H1 (cell line): ENCODE measurements around the gene ARL14EPL. TPM values are rescaled to one million over a fixed set of nuclear protein-coding genes. Genes with fewer than 3 reads are reported as not detected.

Experiments
- EP300 ChIP-seq, 2 experiments: IDR thresholded peaks; 1 replicate in 1 of 2; 2 replicates in 1 of 2; pipeline ENCODE4 v1.6.1; 2011 to 2012; ENCODE audit warnings: low read depth in 2 of 2, low read length in 2 of 2, mild to moderate bottlenecking in 2 of 2, borderline replicate concordance in 1 of 2, inconsistent platforms in 1 of 2, moderate library complexity in 1 of 2
- FOSL1 ChIP-seq: IDR thresholded peaks from 2 replicates; pipeline ENCODE4 v1.6.1; 2011; ENCODE audit warnings: mild to moderate bottlenecking, low read depth, low read length, moderate library complexity; ENCODE audit not compliant: insufficient read depth
- SRF ChIP-seq: IDR thresholded peaks from 2 replicates; pipeline ENCODE4 v1.6.1; 2011; ENCODE audit warnings: mild to moderate bottlenecking, low read depth, low read length, moderate library complexity
- polyA plus RNA-seq, 7 experiments: library from polyadenylated mRNA; depleted of rRNA in 3 of 7; stranded (reverse) in 5 of 7; unstranded in 2 of 7; fragments of >200 nt in 5 of 7; fragments of 200-250 nt in 2 of 7; gene quantifications; 1 replicate in 5 of 7; 2 replicates in 1 of 7; 4 replicates in 1 of 7; pipeline versions ENCODE4 v1.2.1 to v1.2.3, GENCODE V29; 2011 to 2013; ENCODE audit warnings: missing spikeins in 2 of 7, mixed read lengths in 2 of 7
- total RNA-seq: library from RNA; stranded (reverse); fragmentation: NEBNext Ultra II Directional; extraction: Animal tissue kit (Norgen Biotek cat#: 25700); gene quantifications from 2 replicates; pipeline ENCODE4 v1.2.1, GENCODE V29; 2021

The ARL14EPL gene
- total and polyA plus RNA-seq, 2 of the 8 experiments (the other 6 are each of a cell fraction or from before 2014, with no cell fraction given): not detected

- TF ChIP-seq EP300 (IDR thresholded peaks at IDR 0.05; ENCODE audit: borderline replicate concordance in 1 of 2, low read depth in 2 of 2, low read length in 2 of 2) (no peak), FOSL1 (no peak), SRF (no peak)
These were observed 21.2 kb upstream of the ARL14EPL start (continued) for GRCh38 chr5:116011046-116011445.
